HG02623 (cell line): ENCODE data around the gene ZNF71.

Experiments
- ATAC-seq: cut with Tn5 transposase; IDR thresholded peaks from one replicate; pipeline ENCODE4 v1.9.1; 2021; ENCODE audit warnings: moderate library complexity; ENCODE audit not compliant: unreplicated experiment

ZNF71 gene

DNA sequence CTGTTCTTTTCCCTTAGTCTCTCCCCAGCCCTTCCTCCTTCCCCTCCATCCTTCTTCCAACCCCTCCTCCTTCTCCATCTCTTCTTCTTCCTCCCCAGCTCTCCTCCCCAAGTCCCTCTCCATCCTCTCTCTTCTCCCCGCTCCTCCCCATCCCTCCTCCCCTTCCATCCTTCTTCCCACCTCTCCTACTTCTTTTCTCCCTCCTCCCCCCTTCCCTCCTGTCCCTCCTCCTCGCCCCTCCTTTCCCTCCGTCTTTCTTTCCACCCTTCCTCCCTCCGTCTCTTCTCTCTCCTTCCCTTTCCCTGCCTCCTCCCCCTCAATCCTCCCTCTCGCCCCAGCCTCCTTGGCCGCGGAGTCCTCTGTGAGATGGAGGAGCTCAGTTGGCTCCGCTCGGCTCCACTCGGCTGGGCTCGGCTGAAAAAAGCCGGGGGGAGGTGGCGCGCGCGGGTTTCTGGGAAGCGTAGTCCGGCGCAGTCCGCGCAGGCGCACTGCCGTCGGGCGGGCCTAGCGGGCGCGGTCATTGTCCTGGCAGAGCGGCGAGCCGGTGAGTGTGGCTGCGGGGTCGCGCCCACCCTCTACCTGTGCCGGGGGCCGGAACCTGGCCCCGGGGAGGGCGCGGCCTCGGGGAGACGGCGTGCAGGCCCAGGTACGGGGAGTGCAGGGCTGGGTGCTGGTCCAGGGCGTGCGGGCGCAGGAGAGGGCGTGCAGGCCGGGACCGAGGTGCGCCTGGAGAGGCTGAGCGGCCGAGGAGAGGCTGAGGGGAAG is at the start of gene ZNF71:
TSS of gene ZNF71 (plus strand) at position 520 of the 765 bp plus-strand sequence. CDS start 6,257 bp downstream, outside the sequence.
- peak; percentile 79 for ATAC-seq

DNA sequence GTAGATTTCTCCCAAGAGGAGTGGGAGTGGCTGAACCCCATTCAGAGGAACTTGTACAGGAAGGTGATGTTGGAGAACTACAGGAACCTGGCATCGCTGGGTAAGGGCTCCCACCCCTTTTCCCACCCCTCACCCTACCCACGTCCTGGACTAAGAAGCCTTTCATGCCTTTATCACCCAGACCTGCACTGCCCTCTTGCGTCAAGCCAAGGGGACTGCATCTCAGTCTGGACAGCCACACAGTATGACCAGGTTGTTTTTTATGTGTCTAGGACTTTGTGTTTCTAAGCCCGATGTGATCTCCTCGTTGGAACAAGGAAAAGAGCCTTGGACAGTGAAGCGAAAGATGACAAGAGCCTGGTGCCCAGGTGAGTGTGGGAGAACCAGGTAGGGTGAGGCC is 47.6 kb upstream of the ZNF71 start:
- no peak for ATAC-seq

DNA sequence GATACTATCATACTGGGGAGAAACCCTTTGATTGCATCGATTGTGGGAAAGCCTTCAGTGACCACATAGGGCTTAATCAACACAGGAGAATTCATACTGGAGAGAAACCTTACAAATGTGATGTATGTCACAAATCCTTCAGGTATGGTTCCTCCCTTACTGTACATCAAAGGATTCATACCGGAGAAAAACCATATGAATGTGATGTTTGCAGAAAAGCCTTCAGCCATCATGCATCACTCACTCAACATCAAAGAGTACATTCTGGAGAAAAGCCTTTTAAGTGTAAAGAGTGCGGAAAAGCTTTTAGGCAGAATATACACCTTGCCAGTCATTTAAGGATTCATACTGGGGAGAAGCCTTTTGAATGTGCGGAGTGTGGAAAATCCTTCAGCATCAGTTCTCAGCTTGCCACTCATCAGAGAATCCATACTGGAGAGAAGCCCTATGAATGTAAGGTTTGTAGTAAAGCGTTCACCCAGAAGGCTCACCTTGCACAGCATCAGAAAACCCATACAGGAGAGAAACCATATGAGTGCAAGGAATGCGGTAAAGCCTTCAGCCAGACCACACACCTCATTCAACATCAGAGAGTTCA is 40.7 kb upstream of the ZNF71 start:
- ATAC-seq = no peak

DNA sequence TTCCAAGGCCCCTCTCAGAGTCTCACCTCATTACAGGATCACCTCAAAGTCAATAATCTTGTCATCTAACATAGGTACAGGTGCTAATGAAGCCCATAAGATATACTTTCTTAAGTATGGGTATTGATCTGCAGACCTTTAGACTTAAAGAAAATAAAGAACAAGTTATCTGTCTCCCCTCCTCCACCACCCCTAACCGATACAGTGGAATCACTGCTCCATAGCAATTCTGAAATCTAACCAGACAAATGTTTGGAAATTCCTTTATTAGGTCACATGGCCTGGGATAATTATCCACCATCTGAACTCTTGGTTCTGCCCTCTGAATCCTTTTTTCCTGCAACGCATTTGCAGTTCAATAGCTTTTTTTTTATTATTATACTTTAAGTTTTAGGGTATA is 32.3 kb upstream of the ZNF71 start:
- no peak for ATAC-seq

DNA sequence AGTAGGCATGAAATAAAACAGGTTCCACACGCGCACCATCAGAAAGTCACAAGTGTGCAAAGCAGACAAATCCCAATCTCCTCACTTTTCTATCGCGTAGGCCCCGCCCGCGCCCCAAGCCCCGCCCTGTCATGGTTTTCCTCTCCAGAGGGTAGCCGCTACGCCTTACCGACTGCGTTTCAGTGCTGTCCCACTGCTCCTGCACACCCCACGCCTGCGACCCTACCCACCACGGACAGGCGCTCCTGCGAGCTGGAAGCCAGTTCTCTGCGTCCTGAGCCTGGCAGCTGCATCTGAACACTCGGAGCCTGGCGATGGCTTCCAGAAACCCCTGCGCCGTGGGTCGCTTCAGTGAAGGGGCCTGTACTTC is 28.2 kb upstream of the ZNF71 start:
- ATAC-seq = peak; percentile 17

DNA sequence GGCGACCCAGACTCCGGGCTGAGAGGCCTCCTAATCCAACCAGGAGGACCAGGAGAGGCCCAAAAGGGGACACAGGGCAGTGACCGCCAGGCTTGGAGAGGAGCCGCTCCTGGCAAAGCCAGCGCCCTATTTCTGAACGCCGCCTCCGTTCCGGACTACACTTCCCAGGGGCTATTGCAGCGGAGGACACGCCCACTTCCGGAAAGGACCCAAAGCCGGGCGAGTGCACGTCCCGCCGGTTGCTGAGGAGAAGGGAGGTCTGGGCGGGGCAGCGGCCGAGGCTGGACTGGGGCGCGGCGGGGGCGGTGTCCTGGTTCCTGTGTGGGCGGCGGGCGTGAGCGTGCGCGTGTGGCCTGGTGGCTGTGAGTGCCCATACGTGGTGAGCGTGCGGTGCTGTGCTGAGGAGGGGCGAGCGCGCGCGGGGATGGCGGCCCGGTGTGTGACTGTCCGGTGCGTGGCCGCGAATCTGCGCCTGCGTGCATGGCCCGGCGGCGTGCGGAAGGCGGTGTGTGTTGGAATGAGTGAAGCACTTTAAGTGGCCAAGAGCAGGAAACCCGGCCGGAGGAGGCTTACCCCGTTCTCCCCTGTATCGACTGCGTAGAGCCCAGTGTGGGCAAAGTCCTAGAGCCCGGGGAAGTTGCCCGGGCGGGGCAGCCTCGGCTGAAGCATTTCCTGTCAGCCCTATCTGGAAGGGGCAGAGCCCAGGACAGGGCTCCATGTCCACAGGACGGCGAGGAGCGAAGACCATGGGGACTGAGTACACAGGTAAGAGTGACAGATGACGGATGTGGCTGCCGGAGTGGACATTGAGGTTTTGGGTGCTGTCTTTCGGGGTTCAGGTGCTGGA is 27.6 kb upstream of the ZNF71 start, which contains the start of gene ZNF470:
TSS of gene ZNF470 (plus strand) at position 195 of the 847 bp plus-strand sequence. CDS start 2,844 bp downstream, outside the sequence.
- ATAC-seq = peak; percentile 97

DNA sequence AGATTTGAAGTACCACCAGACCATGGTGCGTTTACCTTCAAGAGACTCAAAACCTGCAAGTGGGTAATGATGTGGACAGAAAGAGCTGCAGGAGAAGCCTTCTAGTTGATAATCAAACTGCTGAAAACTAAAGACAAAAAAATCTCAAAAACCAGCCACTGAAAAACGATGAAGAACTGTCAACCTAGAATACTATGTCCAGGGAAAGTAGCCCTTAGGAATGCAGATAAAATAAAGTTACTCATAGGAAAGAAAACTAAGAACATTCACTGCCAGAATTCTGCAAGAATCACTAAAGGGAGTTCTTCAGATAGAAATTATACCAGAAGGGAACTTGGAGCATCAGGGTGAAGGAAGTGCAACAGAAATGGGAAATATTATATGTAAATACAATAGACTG is 22.5 kb upstream of the ZNF71 start:
- ATAC-seq = no peak

DNA sequence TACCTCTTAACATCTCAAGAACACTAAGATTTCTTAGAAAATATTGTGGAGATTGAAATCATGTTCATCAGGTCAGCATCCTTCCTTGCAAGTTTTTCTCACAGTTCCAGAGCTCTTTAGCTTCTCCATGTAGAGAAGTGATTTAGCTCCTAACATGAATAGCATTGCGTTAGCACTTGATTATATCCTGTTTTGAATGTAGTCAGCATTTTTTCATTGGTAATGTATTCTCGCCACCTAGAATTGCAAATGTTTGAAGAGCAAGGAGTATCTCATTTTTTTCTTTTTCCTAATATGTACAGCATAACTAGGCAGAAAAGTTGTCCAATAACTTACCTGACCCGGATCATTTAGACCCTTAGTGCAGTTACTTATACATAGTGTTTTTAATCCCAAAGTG is 21.2 kb upstream of the ZNF71 start:
- no peak for ATAC-seq

DNA sequence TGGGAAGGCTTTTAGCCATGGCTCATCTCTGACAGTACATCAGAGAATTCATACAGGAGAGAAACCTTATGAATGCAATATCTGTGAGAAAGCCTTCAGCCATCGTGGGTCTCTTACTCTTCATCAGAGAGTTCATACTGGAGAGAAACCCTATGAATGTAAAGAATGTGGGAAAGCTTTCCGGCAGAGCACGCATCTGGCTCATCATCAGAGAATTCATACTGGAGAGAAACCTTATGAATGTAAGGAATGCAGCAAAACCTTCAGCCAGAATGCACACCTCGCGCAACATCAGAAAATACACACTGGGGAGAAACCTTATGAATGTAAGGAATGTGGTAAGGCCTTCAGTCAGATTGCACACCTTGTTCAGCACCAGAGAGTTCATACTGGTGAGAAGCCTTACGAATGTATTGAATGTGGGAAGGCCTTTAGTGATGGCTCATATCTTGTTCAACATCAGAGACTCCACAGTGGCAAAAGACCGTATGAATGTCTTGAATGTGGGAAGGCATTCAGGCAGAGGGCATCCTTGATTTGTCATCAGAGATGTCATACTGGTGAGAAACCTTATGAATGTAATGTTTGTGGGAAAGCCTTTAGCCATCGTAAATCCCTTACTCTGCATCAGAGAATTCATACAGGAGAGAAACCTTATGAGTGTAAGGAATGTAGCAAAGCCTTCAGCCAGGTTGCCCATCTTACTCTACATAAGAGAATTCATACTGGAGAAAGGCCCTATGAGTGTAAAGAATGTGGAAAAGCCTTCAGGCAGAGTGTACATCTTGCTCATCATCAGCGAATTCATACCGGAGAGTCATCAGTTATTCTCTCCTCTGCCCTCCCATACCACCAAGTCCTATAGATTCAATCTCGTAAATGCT is 17.1 kb upstream of the ZNF71 start:
- ATAC-seq = no peak

DNA sequence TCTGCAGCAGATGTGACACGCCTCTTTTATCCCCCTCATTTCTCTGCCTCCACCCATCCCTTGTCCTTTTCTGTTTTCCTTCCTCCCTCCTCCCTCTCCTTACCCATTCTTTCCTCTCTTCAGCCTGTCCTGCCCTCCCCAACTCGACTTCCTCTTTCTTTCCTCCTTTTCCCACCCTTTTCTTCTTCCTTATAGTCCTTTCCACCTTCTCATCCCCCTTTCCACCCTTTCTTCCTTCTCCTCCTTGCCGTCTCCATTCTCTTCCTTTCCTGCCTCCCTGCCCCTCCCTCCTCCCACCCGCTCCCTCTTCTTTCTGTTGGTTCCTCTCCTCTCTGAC is 688 bp upstream of the ZNF71 start:
- ATAC-seq = no peak

DNA sequence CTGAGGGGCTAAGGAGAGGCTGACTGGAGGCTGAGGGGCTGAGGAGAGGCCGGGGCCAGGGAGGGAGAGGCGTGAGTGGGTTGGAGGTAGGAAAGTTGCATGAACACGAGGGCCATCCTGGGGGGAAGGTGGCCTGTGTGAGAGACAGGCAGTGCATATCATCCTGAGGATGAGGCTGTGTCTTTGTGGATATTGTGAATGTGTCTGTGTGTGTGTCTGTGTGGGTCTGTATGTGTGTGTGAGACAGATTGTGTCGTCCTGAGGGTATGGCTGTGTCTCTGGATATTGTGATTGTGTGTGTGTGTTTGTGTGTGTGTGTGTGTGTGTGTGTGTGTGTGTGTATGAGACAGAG is 422 bp downstream of the ZNF71 start:
- peak; percentile 24 for ATAC-seq

DNA sequence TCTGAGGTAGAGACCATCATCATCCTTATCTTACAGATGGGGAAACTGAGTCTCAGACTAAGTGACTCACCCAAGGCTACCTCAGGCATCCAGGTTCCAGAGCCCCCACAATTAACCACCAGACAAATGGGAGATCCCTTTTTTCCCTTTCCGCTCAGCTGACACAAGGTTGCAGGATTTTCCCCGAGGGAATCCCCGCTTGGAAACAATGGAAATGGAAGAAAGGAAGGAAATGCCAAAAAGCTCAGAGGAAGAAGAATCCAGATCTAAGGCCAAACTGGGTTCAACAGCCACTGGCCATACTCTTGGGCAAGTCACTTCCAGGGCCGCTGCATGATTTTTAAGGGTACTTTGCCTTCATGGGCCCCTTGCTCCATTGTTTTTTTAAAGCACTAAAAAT is 1.6 kb downstream of the ZNF71 start:
- no peak for ATAC-seq

DNA sequence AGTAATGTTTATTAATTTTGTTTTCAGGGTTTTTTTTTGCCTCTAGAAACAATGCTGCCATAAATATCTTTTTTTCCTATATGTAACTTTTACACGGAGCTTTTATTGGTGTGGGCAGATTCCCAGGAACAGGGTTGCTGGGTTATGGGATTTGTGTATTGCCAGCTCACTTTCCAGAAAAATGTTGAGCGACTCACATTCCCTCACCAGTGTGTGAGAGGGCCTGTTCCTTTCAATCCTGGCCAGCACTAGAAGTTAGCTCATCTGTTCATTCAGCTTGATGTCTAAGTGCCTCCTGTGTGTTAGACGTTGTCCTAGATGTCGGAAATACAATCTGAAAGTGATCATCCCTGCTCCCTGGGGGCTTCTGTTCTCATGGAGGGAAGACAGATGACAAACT is 2.6 kb downstream of the ZNF71 start:
- no peak for ATAC-seq

DNA sequence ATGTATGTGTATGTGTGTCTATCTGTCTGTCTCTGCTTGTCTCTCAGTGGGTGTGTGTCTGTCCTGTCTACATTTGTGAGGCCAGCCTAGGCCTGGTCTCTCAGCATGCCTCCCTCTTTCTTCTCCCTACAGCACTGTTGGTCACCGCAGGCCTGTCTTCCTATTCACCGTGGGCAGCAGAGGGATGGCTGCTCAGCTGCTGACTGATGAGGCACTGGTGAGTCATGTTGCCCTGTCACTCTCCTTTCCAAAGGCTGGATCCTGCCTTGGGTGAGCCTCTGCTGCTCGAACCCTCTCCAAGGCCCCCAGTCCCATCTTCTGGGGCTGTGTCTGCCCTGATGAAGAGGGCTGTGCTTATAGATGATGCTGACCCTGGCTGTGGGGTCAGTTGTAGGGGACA is 6.3 kb downstream of the ZNF71 start:
- ATAC-seq = no peak

DNA sequence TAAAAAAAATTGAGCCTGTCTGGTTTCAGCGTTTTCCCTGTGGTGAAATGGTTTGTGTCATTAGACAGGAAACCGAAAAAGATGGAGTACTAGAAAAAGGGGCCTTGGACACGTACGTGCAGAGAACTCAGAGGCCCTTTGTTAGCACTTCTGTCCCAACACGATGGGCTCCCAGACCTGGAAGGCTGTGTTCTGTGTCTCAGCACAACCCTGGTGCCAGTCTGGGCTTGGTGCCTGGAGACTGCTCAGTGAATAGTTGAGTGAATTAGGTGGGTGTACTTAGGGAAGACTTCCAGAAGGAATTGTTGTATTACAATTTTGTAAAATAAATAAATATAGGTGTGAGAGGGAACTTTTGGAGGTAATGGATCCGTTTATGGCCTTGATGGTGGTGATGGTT is 8.7 kb downstream of the ZNF71 start:
- ATAC-seq = no peak

DNA sequence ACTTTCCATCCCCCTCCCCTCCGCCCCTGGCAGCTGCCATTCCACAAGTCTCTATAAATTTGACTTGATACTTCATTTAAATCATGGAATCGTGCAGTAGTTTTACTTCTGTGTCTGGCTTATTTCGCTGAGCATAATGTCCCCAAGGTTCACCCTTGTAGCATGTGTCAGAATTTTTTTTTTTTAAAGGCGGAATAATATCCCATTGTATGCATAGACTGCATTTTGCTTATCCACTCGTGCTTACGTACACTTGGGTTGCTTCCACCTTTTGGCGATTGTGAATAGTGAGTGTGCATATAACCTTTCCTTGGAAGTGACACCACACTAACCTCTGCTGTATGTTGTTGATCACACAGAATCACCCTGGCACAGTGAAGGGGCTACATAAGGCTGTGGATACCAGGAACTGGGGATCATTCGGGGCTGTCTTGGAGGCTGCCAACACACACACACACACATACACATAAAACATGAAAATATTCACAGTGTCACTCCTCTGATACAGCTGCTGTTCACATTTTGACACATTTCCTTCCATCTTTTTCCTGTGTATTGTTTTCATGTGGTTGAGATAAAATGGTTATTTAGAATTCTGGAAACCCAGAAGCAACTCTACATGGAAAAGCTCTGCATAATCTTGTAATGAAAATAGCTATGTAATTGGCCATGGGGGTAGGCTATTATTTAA is 13.3 kb downstream of the ZNF71 start:
- no peak for ATAC-seq

DNA sequence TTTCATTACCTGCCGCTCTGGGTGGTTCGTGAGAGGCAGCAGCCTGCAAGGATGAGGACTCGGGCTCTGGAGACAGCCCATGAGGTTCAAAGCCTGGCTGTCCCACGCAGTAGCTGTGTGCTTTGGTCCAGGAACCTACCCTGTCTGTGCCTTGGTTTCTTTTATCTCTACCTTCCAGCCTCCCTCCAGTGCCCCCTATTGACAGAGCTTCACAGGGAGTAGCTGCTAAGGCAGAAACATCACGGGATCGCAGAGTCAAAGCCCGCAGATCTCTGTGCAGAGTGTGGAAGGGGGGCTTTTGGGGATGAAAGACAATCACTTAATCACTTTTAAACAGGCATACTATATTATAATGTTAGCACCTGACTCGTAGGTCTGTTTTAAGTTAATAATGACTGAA is 16.2 kb downstream of the ZNF71 start:
- ATAC-seq = no peak

DNA sequence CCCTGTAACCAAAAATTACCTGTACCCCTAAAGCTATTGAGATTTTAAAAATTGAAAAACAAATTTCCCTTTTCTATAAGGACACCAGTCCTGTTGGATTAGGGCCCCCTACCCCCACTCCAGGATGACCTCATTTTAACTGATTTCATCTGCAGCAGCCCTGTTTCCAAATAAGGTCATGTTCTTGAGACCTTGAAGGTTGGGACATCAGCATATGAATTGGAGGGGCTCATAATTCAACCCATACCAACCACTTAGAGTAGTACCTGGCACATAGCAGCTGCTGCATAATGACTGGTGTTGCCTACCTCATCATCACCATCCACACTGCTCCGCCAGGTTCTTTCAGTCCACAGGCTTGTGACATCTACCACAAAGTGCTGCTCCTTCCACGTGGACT is 17.6 kb downstream of the ZNF71 start:
- ATAC-seq = no peak

DNA sequence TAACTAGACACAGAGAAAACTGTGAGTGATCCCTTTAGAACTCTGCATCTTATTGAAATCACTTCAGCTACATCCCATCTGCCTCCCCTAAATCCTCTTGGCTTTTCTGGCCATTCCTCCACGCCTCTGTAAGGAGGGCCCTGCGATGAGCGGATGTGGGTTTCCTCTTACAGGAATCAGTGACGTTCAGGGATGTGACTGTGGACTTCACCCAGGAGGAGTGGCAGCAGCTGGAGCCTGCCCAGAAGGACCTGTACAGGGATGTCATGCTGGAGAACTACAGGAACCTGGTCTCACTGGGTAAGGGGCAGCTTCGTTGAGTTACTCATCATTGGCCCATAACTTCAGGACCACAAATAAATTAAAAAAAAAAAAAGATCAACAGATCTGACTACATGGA is 18.5 kb downstream of the ZNF71 start:
- no peak for ATAC-seq

DNA sequence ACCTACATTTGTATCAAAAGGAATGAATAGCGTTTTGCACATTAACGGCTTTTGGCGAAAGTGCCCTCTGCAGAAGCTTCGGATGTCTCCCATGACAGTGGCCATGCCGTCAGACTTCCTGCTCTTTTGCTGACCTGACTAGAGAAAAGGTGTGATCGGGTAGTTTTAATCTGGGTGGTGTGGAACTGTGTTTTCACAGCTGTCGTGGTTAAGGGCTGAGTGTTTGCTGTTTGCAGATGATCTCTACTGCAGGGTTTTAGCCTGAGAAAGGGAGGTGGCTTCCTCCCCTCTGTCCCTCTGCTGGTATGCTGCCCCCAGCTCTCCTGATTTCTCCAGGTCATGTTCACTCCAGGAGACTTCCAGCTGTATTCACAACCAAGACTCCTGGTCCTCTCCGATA is 22.4 kb downstream of the ZNF71 start:
- no peak for ATAC-seq
